ENCODE measurements around the gene CPXM1. TPM values are rescaled to one million over a fixed set of nuclear protein-coding genes. Genes with fewer than 3 reads are reported as not detected.

Gene CPXM1
- total RNA-seq, 1 donor from 2014 or later, result 155 TPM

DNA sequence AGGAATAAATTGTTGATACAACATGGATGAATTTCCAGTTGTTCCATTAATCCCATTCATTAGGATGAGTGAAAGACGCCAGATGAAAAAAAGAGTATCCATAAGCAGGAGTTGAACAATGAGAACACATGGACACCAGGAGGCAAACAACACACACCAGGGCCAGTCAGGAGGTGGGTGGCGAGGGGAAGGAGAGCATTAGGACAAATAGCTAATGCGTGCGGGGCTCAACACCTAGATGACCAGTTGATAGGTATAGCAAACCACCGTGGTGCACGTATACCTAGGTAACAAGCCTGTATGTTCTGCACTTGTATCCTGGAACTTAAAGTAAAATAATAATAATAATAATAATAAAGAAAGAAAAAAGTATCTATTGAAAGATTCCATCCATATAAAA lies 28.9 kb upstream of the CPXM1 start:
- H3K9me3 Mint-ChIP-seq, result peaks cover 11% of the 10 kb centered on the region
- no peak for DNase-seq (ENCODE audit: low spot score in 2 of 2, unreplicated experiment in 2 of 2)
- H3K36me3 Mint-ChIP-seq, result peaks cover 6% of the 10 kb centered on the region
- no peak overlapping the region for H3K27ac Mint-ChIP-seq
- H3K4me3 Mint-ChIP-seq, result no peak overlapping the region
- TF ChIP-seq, protein P1, sequence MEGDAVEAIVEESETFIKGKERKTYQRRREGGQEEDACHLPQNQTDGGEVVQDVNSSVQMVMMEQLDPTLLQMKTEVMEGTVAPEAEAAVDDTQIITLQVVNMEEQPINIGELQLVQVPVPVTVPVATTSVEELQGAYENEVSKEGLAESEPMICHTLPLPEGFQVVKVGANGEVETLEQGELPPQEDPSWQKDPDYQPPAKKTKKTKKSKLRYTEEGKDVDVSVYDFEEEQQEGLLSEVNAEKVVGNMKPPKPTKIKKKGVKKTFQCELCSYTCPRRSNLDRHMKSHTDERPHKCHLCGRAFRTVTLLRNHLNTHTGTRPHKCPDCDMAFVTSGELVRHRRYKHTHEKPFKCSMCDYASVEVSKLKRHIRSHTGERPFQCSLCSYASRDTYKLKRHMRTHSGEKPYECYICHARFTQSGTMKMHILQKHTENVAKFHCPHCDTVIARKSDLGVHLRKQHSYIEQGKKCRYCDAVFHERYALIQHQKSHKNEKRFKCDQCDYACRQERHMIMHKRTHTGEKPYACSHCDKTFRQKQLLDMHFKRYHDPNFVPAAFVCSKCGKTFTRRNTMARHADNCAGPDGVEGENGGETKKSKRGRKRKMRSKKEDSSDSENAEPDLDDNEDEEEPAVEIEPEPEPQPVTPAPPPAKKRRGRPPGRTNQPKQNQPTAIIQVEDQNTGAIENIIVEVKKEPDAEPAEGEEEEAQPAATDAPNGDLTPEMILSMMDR (IDR thresholded peaks at IDR 0.05; ENCODE audit: unreplicated experiment), result no peak
- H3K27me3 Mint-ChIP-seq (ENCODE audit: low read depth), result peaks cover 2% of the 10 kb centered on the region
- H3K4me1 Mint-ChIP-seq, result peaks cover 17% of the 10 kb centered on the region

DNA sequence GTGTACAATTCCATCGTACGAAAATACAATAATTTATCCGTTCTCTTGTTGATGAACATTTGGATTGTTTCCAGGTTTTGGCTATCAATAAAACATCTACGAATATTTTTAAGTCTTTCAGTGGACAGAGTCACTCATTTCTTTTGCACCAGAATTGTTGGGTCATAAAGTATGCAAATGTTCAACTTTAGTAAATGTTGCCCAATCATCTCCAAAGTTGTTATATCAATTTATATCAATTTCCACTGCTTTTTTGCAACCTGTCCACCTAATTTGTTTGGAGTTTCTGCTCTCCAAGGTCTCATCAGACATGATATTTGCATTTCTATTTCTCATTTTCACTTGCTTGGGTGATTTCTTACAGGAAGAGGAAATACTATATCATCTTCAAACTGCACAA lies 26.2 kb upstream of the CPXM1 start:
- peaks cover 11% of the 10 kb centered on the region for H3K9me3 Mint-ChIP-seq
- peaks cover 20% of the 10 kb centered on the region for H3K4me1 Mint-ChIP-seq
- no peak overlapping the region for H3K4me3 Mint-ChIP-seq
- H3K27me3 Mint-ChIP-seq (ENCODE audit: low read depth), result peaks cover 4% of the 10 kb centered on the region
- TF ChIP-seq, protein P1 (IDR thresholded peaks at IDR 0.05; ENCODE audit: unreplicated experiment), result no peak
- peaks cover 2% of the 10 kb centered on the region for H3K36me3 Mint-ChIP-seq
- no peak overlapping the region for H3K27ac Mint-ChIP-seq
- no peak for DNase-seq (ENCODE audit: low spot score in 2 of 2, unreplicated experiment in 2 of 2)

DNA sequence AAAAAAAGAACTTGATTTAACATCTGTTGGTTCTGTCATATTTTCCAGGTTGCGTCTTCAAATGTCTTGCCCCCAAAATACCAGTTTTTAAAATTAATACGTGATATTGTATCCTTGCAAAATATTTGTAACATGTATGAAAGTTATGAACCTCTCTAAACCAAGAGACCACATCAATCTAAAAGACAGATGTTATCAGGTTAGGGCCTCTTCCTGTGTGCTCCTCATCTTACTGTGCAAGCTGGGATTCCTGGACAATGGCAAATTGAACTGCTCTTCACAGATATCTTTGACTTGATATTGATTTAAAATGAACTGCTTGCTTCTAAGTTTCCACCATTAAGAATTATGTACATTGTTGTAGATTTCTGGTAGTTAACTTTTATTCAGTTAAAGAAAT lies 25.3 kb upstream of the CPXM1 start:
- Mint-ChIP-seq H3K4me1 (peaks cover 23% of the 10 kb centered on the region), H3K27ac (peak overlapping the region; percentile 58), H3K36me3 (peaks cover 2% of the 10 kb centered on the region), H3K4me3 (peak overlapping the region; percentile 53), H3K27me3 (ENCODE audit: low read depth) (peaks cover 5% of the 10 kb centered on the region), H3K9me3 (peaks cover 11% of the 10 kb centered on the region)
- TF ChIP-seq, protein P1 (IDR thresholded peaks at IDR 0.05; ENCODE audit: unreplicated experiment), result no peak
- DNase-seq (ENCODE audit: low spot score in 2 of 2, unreplicated experiment in 2 of 2), result no peak

DNA sequence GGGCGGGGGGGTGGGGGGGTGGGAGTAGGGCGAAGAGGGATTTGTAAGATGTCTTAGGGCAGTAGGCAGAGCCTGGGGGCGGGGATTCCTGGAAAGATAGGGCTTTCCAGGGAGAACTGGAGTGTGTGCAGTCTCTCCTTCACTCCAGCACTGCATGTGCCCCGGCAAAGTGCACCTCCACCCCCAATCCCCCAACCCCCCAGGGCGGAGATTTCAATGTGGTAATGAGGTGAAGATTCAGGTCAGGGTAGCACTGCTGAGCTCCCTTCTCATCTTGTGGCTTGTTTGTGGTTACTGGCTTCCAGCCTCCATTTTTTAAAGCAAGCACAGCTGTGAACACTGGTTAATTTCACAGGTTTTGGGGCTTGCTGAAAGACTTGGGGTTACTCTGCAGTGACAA lies 21.6 kb upstream of the CPXM1 start:
- H3K9me3 Mint-ChIP-seq, result peaks cover under 1% of the 10 kb centered on the region
- H3K4me3 Mint-ChIP-seq, result peak overlapping the region; percentile 59
- H3K27ac Mint-ChIP-seq, result peak overlapping the region; percentile 87
- TF ChIP-seq, protein P1 (IDR thresholded peaks at IDR 0.05; ENCODE audit: unreplicated experiment), result no peak
- peaks cover 3% of the 10 kb centered on the region for H3K27me3 Mint-ChIP-seq (ENCODE audit: low read depth)
- no peaks in the 10 kb centered on the region for H3K36me3 Mint-ChIP-seq
- H3K4me1 Mint-ChIP-seq, result peaks cover 37% of the 10 kb centered on the region
- DNase-seq (ENCODE audit: low spot score in 2 of 2, unreplicated experiment in 2 of 2), result no peak

DNA sequence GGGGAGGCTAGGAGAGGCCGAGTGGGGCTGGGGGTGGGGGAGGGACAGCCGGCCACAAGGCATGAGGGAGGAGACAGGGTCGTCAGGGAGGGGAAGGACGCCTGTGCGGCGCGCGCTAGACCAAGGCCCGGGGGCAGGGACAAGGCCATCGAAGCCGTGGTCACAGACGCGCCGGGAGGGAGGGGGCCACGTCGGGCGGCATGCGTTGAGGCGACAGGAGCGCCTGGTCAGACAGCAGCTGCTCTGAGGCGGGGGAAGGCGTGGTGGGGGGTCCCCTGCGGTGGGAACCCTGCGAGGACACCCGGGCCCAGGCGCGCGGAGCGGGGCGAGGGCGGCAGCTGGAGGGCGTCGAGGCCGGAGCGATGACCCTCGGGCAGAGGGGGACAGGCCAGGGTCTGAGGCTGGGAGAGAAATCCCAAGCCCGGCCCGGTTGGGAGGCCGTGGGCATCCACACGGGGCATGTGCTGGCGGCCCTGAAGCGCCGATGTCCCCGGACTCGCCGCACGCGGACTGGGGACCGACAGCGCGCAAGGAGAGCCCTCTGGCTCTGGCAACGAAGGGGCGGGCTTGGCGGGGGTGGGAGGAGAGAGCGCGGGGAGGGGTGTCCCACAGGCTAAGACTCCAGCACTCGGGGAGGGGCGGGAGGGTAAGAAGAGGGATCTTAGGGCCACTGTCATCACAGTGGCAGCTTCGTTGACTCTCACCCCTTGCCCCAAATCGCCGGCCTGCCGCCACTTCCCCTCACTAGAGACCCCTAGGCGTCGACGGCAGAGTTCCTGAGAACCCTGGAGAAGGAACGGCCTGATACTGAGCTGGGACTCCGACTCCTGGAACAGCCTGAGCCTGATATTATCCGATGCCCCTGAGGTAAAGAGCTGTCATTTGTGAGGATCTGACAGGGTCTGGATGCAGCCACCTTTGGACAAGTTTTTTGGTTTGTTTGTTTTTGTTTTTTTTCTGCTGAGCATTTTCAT lies 20.8 kb upstream of the CPXM1 start:
- peak overlapping the region; percentile 59 for H3K4me3 Mint-ChIP-seq
- H3K36me3 Mint-ChIP-seq, result no peaks in the 10 kb centered on the region
- H3K9me3 Mint-ChIP-seq, result no peaks in the 10 kb centered on the region
- TF ChIP-seq, protein P1 (IDR thresholded peaks at IDR 0.05; ENCODE audit: unreplicated experiment), result no peak
- peak overlapping the region; percentile 99 for H3K27ac Mint-ChIP-seq
- peaks cover 3% of the 10 kb centered on the region for H3K27me3 Mint-ChIP-seq (ENCODE audit: low read depth)
- H3K4me1 Mint-ChIP-seq, result peaks cover 30% of the 10 kb centered on the region
- DNase-seq (ENCODE audit: low spot score in 2 of 2, unreplicated experiment in 2 of 2), result no peak

Measured in mesothelial cell of epicardium (in vitro differentiated cells).